B cell (primary cell): Measurements from ENCODE around the gene CERS6. TPM values are rescaled to one million over a fixed set of nuclear protein-coding genes. Genes with fewer than 3 reads are reported as not detected.

Experiments
- ATAC-seq: fragments of 200-7000 bp; cut with Tn5 transposase; one replicate; pipeline ENCODE4 v1.10.0; 2021; ENCODE audit warnings: low read depth, mild to moderate bottlenecking, moderate number of reproducible peaks, moderate library complexity
- CTCF ChIA-PET: fragments of 350-600 bp; sonication (Branson Sonifier 250); formaldehyde crosslinking; loops from one replicate; lab custom pipeline; 2021; ENCODE audit warnings: antibody characterized with exemption, inconsistent platforms; lab: Charles Lee
- POLR2A ChIA-PET: fragments of 350-600 bp; sonication (Branson Sonifier 250); formaldehyde crosslinking; loops from one replicate; lab custom pipeline; 2021; ENCODE audit warnings: antibody characterized with exemption; lab: Charles Lee
- DNase-seq: peaks from one replicate; pipeline ENCODE4 v3.0.0; 2013
- H2AFZ ChIP-seq: 2 replicates; pipeline ENCODE4 v1.6.1; 2012; ENCODE audit warnings: mild to moderate bottlenecking, low read depth, low read length; ENCODE audit not compliant: insufficient read depth, poor library complexity, severe bottlenecking
- H3K27ac ChIP-seq, 2 donors: 1 replicate in 1 of 2; 2 replicates in 1 of 2; pipeline ENCODE4 v1.5.1; 2012 to 2013; ENCODE audit warnings: low read length in 2 of 2, mild to moderate bottlenecking in 2 of 2, moderate library complexity in 1 of 2
- H3K27me3 ChIP-seq, 4 experiments: fragments of 200-600 bp in 1 of 4; sonication (generic) in 1 of 4; replicated peaks in 1 of 4; 1 replicate in 2 of 4; 2 replicates in 2 of 4; pipeline versions ENCODE4 v1.6.1 to v1.7.0; 2013 to 2016; ENCODE audit warnings: low read length in 3 of 4, mild to moderate bottlenecking in 2 of 4, mixed read lengths in 1 of 4, moderate library complexity in 1 of 4; ENCODE audit not compliant: insufficient read depth in 4 of 4, control insufficient read depth in 3 of 4; ENCODE audit errors: control extremely low read depth in 1 of 4
- H3K36me3 ChIP-seq, 2 experiments: replicated peaks in 1 of 2; 1 replicate in 1 of 2; 2 replicates in 1 of 2; pipeline versions ENCODE4 v1.6.1 to v1.7.1; 2013; ENCODE audit warnings: low read length in 1 of 2; ENCODE audit not compliant: insufficient read depth in 2 of 2, control insufficient read depth in 1 of 2; ENCODE audit errors: control extremely low read depth in 1 of 2, extremely low read depth in 1 of 2
- H3K4me1 ChIP-seq, 2 donors: fragments of 200-600 bp in 1 of 2; sonication (generic) in 1 of 2; 1 replicate in 1 of 2; 2 replicates in 1 of 2; pipeline versions ENCODE4 v1.5.1 to v1.6.1; 2013 to 2017; ENCODE audit warnings: low read length in 2 of 2; ENCODE audit not compliant: control insufficient read depth in 2 of 2, insufficient read depth in 2 of 2
- H3K4me2 ChIP-seq: replicated peaks from 2 replicates; pipeline ENCODE3; 2012; ENCODE audit warnings: mild to moderate bottlenecking, low read depth, low read length; ENCODE audit not compliant: poor library complexity, severe bottlenecking
- H3K4me3 ChIP-seq, 5 experiments: fragments of 200-600 bp in 1 of 5; sonication (generic) in 1 of 5; 1 replicate in 3 of 5; 2 replicates in 2 of 5; pipeline versions ENCODE4 v1.5.1 to v1.7.0; 2011 to 2016; ENCODE audit warnings: low read length in 4 of 5, mild to moderate bottlenecking in 4 of 5, low read depth in 2 of 5, control low read depth in 1 of 5, moderate library complexity in 1 of 5; ENCODE audit not compliant: insufficient read depth in 1 of 5; ENCODE audit errors: control extremely low read depth in 1 of 5, extremely low read depth in 1 of 5
- H3K79me2 ChIP-seq: fragments of 200-600 bp; sonication (generic); one replicate; pipeline ENCODE4 v1.6.0; 2016; ENCODE audit warnings: low read length; ENCODE audit not compliant: control insufficient read depth, insufficient read depth
- H3K9ac ChIP-seq: fragments of 200-600 bp; sonication (generic); 2 replicates; pipeline ENCODE4 v1.6.1; 2017; ENCODE audit warnings: mild to moderate bottlenecking, low read length, moderate library complexity
- H3K9me3 ChIP-seq, 3 donors: one replicate each; pipeline versions ENCODE4 v1.6.1 to v1.7.1; 2013; ENCODE audit warnings: low read length in 2 of 3; ENCODE audit not compliant: control insufficient read depth in 2 of 3, insufficient read depth in 1 of 3; ENCODE audit errors: control extremely low read depth in 1 of 3
- H4K20me1 ChIP-seq: 2 replicates; pipeline ENCODE4 v1.6.0; 2012; ENCODE audit warnings: mild to moderate bottlenecking, low read length; ENCODE audit not compliant: insufficient read depth, control insufficient read depth, poor library complexity, severe bottlenecking
- H3K27ac Mint-ChIP-seq: one replicate; pipeline ENCODE4 v1.8.0; 2021; ENCODE audit warnings: mixed read lengths
- H3K27me3 Mint-ChIP-seq: one replicate; pipeline ENCODE4 v1.8.0; 2021; ENCODE audit warnings: mixed read lengths
- H3K4me1 Mint-ChIP-seq: one replicate; pipeline ENCODE4 v1.8.0; 2021; ENCODE audit warnings: mixed read lengths
- H3K4me3 Mint-ChIP-seq: one replicate; pipeline ENCODE4 v1.8.0; 2021; ENCODE audit warnings: mixed read lengths
- H3K9me3 Mint-ChIP-seq: one replicate; pipeline ENCODE4 v1.8.0; 2022; ENCODE audit warnings: mixed read lengths; ENCODE audit not compliant: insufficient read depth
- EZH2 ChIP-seq: IDR thresholded peaks from 2 replicates; pipeline ENCODE4 v1.6.1; 2012; ENCODE audit warnings: borderline replicate concordance, low read depth, mild to moderate bottlenecking, moderate library complexity, low read length; ENCODE audit not compliant: insufficient read depth, poor library complexity, severe bottlenecking
- WGBS: methylation state at CpG from one replicate; pipeline ENCODE4 v1.1.5; 2013; ENCODE audit warnings: missing lambda C conversion rate; ENCODE audit not compliant: insufficient coverage; 5-methylcytosine and 5-hydroxymethylcytosine counted together
- intact Hi-C: fragments of 100-400 bp; cut with micrococcal nuclease; formaldehyde crosslinking; loops from one replicate; pipeline ENCODE4 v1.10.0; 2022
- polyA plus RNA-seq: library from polyadenylated mRNA; depleted of rRNA; stranded (reverse); fragments of >200 nt; gene quantifications from 2 replicates; pipeline ENCODE4 v1.2.3, GENCODE V29; 2012
- small RNA-seq: library from RNA; depleted of rRNA; stranded (forward); fragments of <200 nt; gene quantifications from one replicate; pipeline ENCODE3, GENCODE V24; 2012; ENCODE audit warnings: low replicate concordance, low read depth; ENCODE audit not compliant: insufficient read length
- total RNA-seq, 2 donors: library from RNA; stranded (reverse); fragments of 120-200 nt in 1 of 2; gene quantifications; 1 replicate in 1 of 2; 2 replicates in 1 of 2; pipeline versions ENCODE4 v1.2.3 to v1.2.4, GENCODE V29; 2013 to 2022
- TF ChIP-seq, protein P1 (sequence below): fragments of 200-600 bp; IDR thresholded peaks from one replicate; pipeline ENCODE4 v1.8.0; 2022; ENCODE audit warnings: antibody characterized with exemption, mild to moderate bottlenecking

CERS6 gene
- total and polyA plus RNA-seq, 2 donors (not counting 1 experiment from before 2014, with no cell fraction given), result 2.2 to 5.5 TPM

DNA sequence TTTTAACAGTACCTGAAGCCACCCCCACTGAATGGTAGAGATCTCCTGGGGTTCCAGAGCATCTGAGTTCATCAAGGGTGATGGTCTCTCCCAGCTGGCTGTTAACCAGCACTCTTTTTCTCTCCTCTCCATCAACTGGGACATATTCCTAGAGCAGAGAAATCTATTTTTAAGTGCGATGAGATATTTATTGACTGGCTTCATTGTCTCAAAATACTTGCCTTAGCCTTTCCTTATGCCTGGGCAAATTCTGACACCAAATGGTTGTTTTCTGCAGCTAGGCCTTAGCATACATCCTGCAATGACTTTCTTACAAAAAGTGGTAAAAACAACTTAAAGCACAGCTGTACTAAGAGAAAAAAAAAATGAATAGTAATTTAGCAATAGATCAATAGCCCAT lies 365.9 kb downstream of the CERS6 start:
- ATAC-seq, result no peak
- Histone ChIP-seq H3K9me3 (no peaks in the 10 kb centered on the region), H3K27ac (no peak overlapping the region), H3K79me2 (no peaks in the 10 kb centered on the region), H3K36me3 (no peaks in the 10 kb centered on the region), H3K27me3 (no peaks in the 10 kb centered on the region), H4K20me1 (no peaks in the 10 kb centered on the region), H3K9ac (no peak overlapping the region), H3K4me1 (no peaks in the 10 kb centered on the region), H2AFZ (no peak overlapping the region), H3K4me2 (no peak overlapping the region), H3K4me3 (no peak overlapping the region)
- TF ChIP-seq EZH2, result no peak
- TF ChIP-seq, protein P1, sequence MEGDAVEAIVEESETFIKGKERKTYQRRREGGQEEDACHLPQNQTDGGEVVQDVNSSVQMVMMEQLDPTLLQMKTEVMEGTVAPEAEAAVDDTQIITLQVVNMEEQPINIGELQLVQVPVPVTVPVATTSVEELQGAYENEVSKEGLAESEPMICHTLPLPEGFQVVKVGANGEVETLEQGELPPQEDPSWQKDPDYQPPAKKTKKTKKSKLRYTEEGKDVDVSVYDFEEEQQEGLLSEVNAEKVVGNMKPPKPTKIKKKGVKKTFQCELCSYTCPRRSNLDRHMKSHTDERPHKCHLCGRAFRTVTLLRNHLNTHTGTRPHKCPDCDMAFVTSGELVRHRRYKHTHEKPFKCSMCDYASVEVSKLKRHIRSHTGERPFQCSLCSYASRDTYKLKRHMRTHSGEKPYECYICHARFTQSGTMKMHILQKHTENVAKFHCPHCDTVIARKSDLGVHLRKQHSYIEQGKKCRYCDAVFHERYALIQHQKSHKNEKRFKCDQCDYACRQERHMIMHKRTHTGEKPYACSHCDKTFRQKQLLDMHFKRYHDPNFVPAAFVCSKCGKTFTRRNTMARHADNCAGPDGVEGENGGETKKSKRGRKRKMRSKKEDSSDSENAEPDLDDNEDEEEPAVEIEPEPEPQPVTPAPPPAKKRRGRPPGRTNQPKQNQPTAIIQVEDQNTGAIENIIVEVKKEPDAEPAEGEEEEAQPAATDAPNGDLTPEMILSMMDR, result no peak
- H3K27me3 Mint-ChIP-seq, result no peaks in the 10 kb centered on the region
- intact Hi-C loops, result no loop called here
- H3K4me1 Mint-ChIP-seq, result no peaks in the 10 kb centered on the region
- 83% methylated on average over 1 of the region's 1 CpG for WGBS
- no peak overlapping the region for H3K4me3 Mint-ChIP-seq
- ChIA-PET POLR2A (no interaction called here), CTCF (interaction anchor here (0.7 kb wide), 1 partner anchor 475 kb away, joined by 3 read pairs; no protein-coding TSS in a partner anchor)
- H3K27ac Mint-ChIP-seq, result no peak overlapping the region
- DNase-seq, result no peak
- no peaks in the 10 kb centered on the region for H3K9me3 Mint-ChIP-seq

Small RNA genes lying within 50 kb of the gene (small RNA-seq; reads per million reads assigned to genes)
- gene MIR4774 (not detected), gene RN7SL813P (not detected), gene RNU6-766P (not detected)

Other genes with a start within 250 kb of the CERS6 start
- gene STK39, start 208.7 kb upstream of the CERS6 start, total RNA-seq, result 14.6 and 15.0 TPM in 2 replicates
- 2.3 and 2.7 TPM in 2 replicates for gene STK39, start 208.7 kb upstream of the CERS6 start, polyA plus RNA-seq